ENCODE data around the gene C1QTNF9B. TPM values are rescaled to one million over a fixed set of nuclear protein-coding genes. Genes with fewer than 3 reads are reported as not detected.
"Not testable (repeated sequence)": the region's sequence is repeated elsewhere in the genome, so short reads cannot be mapped to it uniquely, and the experiment has no call there.

C1QTNF9B gene
- total RNA-seq, 1 donor from 2014 or later, result not detected

- H3K4me3 ChIP-seq, result no peak overlapping the region
- H3K9me3 ChIP-seq, result no peaks in the 10 kb centered on the region
- no peak overlapping the region for H3K27ac ChIP-seq
- TF ChIP-seq POLR2AphosphoS5 (IDR thresholded peaks at IDR 0.05; ENCODE audit: insufficient read depth in 1 of 2, low read depth in 1 of 2), result no peak
- no peak for TF ChIP-seq CTCF (IDR thresholded peaks at IDR 0.05)
- TF ChIP-seq POLR2A (IDR thresholded peaks at IDR 0.05), result no peak
- H3K36me3 ChIP-seq, result no peaks in the 10 kb centered on the region
- no peak for DNase-seq (ENCODE audit: extremely low spot score in 2 of 2)
- peaks cover under 1% of the 10 kb centered on the region for H3K27me3 ChIP-seq
- H3K4me1 ChIP-seq, result peaks cover 7% of the 10 kb centered on the region
- intact Hi-C loops (cut with DNase I), result no loop called here
Observed at GRCh38 chr13:23898101-23898500, 799 bp upstream of the C1QTNF9B start.

GRCh38 chr13:23894746-23895145 lies 2.6 kb downstream of the C1QTNF9B start:
- H3K4me3 ChIP-seq; intact Hi-C loops (cut with DNase I); H3K27ac ChIP-seq: not testable (repeated sequence)

GRCh38 chr13:23893791-23894190 lies 3.5 kb downstream of the C1QTNF9B start:
- H3K27ac ChIP-seq; H3K36me3 ChIP-seq; intact Hi-C loops (cut with DNase I); DNase-seq (ENCODE audit: extremely low spot score in 2 of 2); H3K9me3 ChIP-seq; H3K27me3 ChIP-seq; H3K4me1 ChIP-seq; H3K4me3 ChIP-seq: not testable (repeated sequence)

More at GRCh38 chr13:23894746-23895145, 2.6 kb downstream of the C1QTNF9B start:
- H3K27me3 ChIP-seq; DNase-seq (ENCODE audit: extremely low spot score in 2 of 2); H3K4me1 ChIP-seq; H3K9me3 ChIP-seq; H3K36me3 ChIP-seq: not testable (repeated sequence)

GRCh38 chr13:23889615-23890607 lies 7.4 kb downstream of the C1QTNF9B start:
- H3K4me1 ChIP-seq, result peaks cover 16% of the 10 kb centered on the region
- H3K27me3 ChIP-seq, result no peaks in the 10 kb centered on the region
- DNase-seq (ENCODE audit: extremely low spot score in 2 of 2), result no peak
- H3K4me3 ChIP-seq, result peak overlapping the region; percentile 69 to 81
- TF ChIP-seq POLR2AphosphoS5 (IDR thresholded peaks at IDR 0.05; ENCODE audit: insufficient read depth in 1 of 2, low read depth in 1 of 2), result no peak
- no peak for TF ChIP-seq POLR2A (IDR thresholded peaks at IDR 0.05)
- no peak for TF ChIP-seq CTCF (IDR thresholded peaks at IDR 0.05)
- intact Hi-C loops (cut with DNase I), result no loop called here
- H3K9me3 ChIP-seq, result no peaks in the 10 kb centered on the region
- H3K36me3 ChIP-seq, result no peaks in the 10 kb centered on the region
- H3K27ac ChIP-seq, result peak overlapping the region; percentile 64

- intact Hi-C loops (cut with DNase I), result no loop called here
- Histone ChIP-seq H3K9me3 (no peaks in the 10 kb centered on the region), H3K4me1 (peaks cover 16% of the 10 kb centered on the region), H3K27me3 (no peaks in the 10 kb centered on the region), H3K36me3 (no peaks in the 10 kb centered on the region), H3K27ac (peak within 1 kb of the TSS; percentile 64), H3K4me3 (peak within 1 kb of the TSS; percentile 69 to 81)
- peak in 1 of 2 donors; percentile 95 for DNase-seq (ENCODE audit: extremely low spot score in 2 of 2)
- peak; percentile 44 to 82 (median 74) for TF ChIP-seq CTCF (IDR thresholded peaks at IDR 0.05)
- peak; percentile 86 to 90 for TF ChIP-seq POLR2AphosphoS5 (IDR thresholded peaks at IDR 0.05; ENCODE audit: insufficient read depth in 1 of 2, low read depth in 1 of 2)
- TF ChIP-seq POLR2A (IDR thresholded peaks at IDR 0.05), result peak in 1 of 2 donors; percentile 53
Observed at GRCh38 chr13:23888658-23889614, 8.4 kb downstream of the C1QTNF9B start, which contains the start of gene MIPEP. Gene MIPEP, minus strand, starts transcription at chr13:23889400. Its CDS starts 80 bp downstream, at chr13:23889320.

GRCh38 chr13:23884361-23884760 lies 12.9 kb downstream of the C1QTNF9B start:
- H3K4me1 ChIP-seq; H3K4me3 ChIP-seq; H3K27ac ChIP-seq; H3K9me3 ChIP-seq; intact Hi-C loops (cut with DNase I); H3K27me3 ChIP-seq; H3K36me3 ChIP-seq; DNase-seq (ENCODE audit: extremely low spot score in 2 of 2): not testable (repeated sequence)

All from vagina (tissue), 2 donors.